ENCODE measurements around the gene ALG12.

Gene ALG12

DNA sequence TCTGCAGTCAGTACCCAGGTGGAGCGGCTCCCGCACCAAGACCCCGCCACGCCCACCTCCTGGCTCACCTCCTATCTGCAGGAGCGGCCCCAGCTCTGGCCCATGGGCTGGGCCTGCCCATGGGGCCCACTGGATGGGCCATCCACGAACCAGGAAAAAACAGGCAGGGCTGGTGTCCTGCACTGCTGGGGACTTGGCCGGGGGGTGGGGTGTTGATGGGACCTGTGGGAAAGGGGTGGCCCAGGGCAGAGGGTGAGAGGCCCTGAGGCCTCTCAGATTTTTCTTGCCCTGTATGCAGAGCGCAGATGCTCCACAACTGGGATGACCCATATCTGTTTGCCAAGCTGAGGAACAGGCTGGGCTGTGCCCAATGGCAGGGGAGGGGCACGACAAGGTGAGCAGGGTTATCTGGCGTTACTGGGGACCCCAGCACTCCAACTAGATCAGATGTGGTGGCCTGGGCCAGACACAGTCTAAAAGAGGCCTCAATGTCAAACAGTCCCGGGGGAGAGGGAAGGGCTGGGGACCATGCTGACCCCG is 39.7 kb upstream of the ALG12 start:
- no peak for DNase-seq

DNA sequence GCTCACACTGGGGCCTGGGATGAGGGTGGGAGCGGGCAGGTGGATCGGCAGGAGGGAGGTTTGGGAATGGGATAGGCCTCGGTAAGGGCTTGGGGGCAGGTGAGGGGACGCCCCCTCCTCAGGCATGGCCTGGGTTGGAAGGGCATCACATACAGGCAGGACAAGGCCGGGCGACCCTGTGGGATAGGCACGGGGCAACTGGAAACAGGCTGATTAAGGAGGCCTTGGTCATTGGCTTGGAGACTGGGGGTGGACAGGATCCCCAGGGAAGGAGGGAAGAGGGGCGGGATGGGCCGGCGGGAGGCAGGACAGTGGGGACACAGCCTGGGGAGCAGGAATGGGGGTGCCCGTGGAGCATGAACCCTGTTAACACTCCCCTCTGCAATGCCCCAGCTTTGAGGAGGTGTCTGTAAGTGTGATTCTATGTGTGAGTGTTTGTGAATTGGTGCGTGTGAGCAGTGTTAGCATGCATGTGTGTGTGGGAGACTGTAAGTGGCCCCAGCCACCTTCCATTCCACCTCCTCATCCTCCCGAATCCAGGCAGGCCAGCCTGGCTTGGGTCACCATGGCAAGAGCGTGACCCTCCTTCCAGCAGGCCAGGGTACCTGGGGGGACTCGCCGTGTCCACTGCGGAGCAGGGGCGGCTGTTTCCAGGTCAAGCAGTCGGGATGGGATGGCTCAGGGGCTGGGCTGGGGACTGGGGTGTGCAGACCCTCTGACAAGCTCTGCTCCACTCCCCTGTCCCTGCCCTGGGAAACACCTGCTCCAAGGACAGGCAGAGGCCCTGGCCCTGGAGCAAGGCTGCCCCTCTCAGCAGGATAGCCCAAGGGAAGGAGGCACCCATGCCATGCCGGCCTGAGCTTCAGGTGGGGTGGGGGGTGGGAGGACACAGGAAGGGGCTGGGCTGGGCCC is 38.9 kb upstream of the ALG12 start:
- no peak for DNase-seq

DNA sequence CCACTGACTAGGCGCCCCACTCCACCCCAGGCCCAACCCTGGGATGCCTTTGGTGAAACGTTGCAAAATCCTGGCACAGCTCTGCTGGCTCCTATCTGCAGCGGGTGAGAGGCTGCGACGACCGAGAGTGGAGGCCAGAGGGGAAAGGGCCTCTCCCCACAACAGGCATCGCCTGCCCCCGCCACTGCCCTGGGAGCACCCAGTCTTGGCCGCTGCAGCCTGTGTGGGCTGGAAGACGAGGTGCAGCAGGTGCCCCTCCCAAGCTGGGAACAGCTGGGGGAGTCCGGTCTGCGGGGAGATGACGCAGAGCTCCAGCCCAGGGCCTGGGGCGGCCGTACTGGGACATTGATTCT is 38.2 kb upstream of the ALG12 start:
- no peak for DNase-seq

DNA sequence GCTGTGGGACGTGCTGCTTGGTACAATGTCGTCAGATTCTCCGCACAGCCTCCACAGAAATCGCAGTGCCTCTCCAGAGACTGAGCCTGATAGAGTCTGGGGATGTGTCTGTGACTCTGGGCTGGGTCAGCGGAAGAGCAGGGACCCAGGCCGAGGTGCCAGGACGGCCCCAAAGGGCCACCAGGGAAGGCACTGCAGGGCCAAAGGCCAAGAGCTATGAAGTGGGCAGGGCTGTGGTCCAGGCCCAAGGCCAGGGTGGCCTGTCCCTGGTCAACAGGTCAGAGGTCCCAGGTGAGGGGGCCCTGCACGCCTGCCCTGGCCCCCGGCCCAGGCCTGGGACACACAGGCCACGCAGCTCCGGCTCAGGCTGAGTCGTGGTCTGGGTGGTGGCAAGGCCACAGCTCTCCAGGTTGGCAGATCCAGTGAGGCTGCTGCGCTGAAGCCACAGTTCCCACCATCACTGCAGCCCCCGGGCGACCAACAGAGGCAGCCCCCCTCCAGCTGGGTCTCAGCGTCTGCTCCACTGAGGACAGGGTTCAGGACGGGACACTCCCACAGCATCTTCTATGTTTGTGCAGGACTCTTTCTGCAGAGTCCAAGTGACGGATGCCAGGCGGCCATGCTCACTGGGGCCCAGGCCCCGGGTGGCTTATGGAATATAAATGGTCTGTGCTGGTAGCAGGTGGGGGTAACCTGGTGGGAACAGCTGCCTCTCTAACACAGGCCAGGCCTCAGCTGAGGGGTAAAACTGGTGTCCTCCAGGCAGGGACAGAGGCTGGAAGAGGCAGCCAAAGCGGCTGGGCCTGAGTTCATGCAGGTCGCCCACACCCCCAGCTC is 37.6 kb upstream of the ALG12 start:
- no peak for DNase-seq

DNA sequence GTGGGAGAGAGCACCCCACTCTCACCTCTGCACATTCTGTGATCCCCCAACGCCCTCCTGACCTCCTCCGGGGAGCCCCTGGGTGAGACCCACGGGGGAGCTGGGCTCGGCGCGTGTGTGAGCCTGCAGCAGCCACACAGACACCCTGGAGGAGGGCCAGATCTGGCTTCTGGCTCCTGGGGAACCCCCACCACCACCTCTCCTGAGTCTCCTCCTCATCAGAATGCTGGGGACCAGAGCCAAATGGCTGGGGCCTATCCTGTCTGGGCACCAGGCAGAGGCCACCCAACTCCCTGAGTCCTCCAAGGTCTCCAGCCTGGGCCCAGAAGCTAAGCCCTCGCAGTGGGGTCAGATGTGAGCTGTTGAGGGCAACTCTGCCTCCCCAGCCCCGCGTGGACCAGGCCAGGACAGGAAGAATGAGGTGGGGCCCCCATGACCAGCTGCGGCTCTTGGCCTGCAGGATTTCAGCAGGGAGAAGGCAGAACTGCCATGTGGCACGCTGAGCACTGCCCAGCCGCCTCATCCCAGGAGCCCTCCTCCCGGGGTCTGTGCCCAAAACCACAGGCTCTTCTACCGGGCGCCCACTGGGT is 36.8 kb upstream of the ALG12 start:
- DNase-seq, result no peak

DNA sequence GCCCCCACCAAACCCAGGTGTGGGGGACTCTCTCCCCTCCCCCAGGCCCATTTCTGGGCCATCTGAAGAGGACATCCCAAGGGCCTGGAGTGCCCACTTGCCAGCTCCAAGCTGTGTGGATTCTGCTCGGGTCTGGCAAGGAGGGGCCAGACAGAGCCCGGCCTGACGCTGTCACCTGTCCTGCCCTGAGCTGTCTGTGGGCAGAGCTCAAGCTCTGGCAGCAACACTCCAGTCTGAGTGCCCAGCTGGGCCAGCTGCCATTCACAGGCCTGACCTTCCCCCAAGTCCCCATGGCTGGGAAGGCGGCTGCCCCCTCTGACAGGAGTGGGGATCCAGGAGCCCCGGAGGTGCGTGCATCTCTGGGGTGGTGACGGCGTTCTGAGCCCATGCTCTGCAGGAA is 36.1 kb upstream of the ALG12 start:
- DNase-seq, result no peak

DNA sequence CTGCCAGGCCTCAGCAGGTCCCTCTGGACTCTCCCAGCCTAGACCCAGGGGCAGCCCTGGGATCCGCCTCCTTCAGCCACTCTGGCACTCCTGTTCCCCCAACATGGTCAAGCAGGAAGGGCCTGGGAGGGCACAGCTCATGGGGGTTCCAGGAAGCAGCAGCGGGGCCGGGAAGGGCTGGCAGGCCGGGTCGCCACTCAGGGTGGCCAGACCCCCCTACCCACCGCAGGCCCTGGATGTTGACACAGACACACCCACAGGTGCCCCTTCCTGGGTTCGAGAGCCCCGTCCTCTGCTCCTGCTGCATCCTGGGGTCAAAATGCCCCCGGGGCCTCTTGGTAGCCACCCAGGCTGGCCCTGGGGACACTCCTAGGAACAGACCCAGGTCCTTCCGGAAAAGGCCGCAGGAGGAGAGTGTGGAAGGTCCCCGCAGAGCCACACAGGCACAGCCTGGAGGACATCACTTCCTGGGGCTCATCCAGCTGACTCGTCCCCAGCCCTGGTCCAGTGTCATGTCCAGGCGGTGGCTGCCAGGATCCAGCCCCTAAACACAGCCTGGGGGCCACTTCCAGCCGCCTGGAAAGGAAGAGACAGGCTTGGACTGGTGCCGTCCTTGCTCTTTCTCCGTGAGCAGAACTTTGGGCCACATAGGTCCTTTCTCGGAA is 35.6 kb upstream of the ALG12 start:
- no peak for DNase-seq

DNA sequence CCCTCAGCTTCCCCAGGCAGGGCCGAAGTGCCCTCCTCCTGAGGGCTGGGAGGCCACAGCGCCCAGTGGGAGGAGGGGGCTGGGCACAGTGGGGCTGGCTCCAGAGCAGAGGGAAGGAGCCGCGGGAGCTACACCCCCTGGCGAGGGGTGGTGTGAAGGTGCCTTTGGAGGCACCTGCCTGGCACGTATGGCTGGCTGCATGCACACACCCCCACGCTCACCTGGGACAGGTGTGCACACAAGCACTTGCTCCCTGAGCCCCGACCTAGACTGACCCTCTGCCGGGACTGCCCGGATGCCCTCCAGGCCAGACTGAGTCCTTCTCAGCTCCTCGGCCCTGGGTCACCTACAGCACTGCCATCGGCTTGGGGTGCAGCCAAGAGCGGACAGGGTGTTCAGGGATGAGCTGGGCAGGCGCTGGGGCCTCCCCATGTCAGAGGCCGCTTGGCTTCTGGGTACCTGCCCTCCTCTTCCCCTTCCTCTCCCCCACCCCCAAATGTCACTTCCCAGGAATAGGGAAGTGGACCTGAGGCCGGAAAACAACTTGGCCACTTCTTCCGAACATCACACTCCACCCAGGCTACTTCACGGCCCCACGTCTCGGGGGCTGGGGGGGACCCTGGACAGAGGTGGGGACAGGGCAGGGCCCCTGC is 34.9 kb upstream of the ALG12 start:
- no peak for DNase-seq

DNA sequence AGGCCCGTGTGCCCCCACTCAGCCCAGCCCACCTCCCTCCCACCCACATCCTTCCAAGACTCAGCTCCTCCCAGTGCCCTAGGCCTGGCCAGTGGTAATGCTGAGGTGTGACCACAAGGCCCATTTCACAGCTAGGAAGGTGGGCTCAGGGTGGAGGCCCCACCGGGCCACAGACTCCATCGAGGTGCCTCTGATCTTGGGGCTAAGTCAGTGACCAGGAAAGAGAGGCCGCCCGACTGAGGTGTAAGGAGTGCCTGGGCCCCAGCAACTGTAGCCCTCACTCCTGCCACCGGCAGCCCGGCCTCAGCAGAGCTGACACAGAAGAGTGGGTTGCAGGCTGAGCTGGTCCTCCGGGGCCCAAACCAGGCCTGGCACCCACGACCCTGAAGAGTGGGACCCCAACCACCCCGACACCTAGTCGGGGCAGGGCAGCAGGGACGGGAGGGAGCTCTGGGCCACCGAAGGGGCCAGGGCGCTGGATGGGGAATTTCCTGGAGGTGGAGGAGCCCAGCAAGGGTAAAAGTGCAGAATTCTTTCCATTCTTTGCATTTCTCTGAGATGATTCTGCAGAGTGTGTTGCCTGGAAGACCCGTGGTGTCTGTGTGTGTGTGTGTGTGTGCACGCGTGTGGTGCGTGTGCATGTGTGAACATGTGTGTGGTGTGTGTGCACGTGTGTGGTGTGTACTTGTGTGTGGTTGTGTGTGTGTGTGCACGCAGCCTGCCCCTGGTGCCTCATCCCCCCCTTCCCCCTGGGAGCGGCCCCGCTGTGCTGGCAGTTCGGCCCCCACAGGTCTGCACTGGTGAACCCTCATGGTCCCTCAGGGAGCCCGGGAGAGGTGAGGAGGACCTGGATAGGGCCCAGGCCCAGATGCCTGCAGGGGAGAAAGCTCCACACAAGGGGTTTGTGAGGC is 34.0 kb upstream of the ALG12 start:
- no peak for DNase-seq

DNA sequence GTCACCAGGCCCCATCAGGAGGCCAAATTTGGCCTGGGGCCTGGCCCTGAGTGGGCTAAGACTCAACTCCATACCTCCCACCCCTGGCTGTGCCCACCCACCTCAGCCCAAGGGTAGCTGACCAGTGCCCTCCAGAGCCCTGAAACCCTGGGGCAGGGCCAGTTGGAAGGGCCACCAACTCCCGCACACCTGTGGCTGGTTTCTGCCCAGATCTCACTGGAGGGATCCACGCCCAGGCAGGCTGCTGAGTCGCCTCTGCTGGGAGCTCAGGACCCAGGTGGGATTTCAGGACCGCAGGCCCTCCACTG is 33.4 kb upstream of the ALG12 start:
- no peak for DNase-seq

DNA sequence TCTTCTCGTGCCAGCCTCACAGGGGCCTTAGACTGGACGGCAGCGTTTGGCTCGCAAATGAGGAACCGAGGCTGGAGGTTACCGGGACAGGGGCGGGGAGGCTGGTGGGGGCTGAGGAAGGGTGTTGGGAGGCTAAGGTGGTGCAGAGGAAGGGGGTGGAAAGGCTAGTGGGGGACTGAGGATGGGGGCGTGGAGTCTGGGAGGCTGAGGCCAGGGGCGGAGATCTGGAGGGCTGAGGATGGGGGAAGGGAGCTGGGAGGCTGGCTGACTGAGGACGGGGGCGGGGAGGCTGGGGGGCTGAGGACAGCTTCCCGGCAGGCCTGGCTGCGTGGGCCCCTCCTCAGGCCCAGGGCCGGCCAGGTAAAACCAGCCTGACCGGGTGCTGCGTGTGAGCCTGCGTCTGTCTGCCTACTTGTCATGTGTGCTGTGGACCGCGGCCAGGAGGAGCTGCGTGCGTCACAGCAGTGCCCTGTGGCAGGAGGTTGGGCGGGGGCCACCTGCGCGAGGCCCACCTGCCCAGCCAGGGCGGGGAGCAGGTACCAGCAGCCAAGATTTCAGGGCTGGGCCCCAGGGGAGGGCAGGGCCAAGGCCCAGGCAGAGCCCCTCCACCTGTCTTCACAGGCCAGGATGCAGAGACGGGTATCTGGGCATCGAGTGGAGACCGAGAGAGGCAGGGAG is 32.9 kb upstream of the ALG12 start:
- DNase-seq, result peak; percentile 56

DNA sequence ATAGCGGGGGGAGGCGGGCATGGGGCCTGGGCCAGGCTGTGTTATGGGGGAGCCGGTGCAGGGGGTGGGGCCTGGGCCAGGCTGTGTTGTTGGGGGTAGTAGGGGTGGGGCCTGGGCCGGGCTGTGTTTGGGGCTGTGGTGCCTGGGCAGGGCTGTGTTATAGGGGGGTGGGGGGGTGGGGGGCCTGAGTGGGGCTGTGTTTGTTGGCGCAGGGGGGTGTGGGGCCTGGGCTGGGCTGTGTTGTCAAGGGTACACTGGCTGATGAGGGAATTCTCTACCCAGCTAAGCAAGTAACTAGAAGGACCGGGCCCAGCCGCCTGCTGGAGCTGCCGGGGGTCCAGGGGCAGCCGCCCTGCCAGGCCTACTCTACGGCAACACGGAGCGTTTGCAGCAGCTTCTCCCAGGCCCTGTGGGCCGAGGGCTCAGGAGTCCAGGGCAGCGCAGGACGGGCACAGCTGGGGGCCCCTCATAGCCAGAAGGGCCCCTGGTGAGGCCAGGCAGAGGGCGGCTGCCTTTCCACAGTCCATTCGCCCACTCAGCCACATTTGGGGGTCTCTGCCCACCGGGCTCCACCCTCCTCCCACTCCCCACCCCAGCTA is 32.3 kb upstream of the ALG12 start:
- DNase-seq, result no peak

DNA sequence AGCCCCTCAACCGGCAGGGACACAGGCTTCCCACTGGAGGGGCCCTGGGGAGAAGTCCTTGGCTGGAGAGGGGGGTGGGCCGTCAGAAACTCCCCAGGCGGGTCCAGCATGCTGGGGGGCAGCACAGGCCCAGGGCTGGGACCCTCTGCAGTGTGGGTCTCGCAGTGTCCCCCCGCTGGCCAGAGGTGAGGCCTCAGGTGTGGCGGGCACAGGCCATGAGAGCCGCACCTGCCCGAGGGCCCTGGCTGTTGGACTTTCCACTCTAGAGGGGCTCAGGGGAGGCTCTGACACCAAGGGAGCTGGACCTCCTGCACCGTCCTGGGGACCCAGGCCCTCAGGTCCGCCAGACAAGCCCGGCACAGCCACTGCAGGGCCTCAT is 31.7 kb upstream of the ALG12 start:
- no peak for DNase-seq

DNA sequence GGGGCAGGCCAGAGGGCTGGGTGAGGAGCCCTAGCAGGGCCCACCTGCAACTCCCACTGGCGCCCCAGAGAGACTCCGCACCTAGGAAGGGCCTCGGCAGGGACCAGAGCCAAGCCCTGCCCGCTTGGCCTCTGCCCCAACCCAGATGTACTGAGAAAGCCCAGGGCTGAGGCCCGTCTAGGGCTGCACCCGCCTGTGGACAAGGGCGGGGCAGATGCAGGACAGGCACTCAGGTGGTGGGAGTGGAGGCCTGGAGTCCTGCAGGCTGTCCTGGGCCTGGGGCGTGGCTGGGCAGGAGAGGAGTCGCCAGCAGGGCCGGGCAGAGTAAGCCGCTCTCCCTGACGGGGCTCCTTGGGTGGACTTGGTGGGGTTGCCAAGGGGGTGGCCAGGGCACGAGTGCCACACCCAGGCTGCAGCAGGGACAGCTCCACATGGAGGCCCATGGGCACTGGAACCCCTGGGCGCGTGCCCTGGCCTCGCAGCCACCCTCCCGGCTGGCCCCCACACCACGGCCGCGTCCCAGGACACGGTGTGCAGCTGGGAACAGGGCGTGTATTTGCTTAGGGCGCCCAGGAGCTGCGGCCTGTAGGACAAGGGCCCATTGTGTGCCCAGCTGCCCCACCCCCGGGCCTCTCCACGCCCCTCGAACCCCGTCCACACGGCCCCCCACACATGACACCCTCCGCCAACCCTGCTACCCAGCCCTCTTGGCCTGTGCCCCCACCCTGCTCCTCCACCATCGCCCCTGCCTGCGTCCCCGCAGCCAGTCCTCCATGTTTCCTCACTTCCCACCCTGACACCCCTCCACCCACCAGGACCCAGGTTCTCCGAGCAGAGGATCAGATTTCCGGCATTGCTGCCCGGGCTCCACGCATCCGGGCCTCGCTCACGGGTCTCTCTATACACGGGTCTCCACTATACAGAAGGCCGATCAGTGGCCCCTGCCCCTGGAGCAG is 31.0 kb upstream of the ALG12 start:
- DNase-seq, result no peak

DNA sequence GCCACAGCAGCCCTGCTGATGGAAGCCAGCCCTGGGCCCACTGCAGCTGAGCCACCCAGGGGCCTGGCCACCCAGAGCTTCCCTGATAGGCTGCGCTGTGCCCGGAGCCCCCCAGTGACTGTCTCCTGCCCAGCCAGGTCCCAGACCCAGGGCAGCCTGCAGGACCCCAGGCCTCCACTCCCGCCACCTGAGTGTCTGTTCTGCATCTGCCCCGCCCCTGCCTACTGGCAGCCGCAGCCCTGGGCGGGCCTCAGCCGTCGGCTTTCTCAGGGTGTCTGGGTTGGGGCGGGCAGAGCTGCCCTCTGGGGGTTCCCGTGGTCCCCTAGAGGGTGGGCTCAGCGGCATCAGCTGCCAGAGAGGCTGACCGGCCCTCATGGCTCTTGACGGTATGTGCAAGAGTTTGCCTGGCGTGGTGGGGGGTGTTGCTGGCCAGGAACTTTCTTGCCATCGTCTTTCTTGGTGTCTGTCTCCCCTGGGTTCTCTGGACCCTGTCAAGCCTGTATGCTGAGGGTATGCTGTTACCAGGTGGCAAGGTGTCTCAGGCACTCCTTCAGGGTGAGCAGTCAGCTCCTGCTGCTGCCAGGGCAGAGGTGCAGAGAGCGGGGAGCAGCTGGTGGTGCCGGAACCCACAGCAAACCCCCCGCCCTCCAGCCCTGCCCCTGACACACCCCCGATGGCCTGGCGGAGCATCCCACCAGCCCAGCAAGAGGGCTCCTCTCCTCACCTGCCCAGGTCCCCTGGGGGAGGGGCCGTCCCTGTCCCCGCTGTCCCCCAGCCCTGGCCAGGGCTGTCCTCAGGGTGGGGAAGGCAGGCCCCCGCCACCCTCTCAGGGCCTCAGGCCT is 30.1 kb upstream of the ALG12 start:
- DNase-seq, result no peak

DNA sequence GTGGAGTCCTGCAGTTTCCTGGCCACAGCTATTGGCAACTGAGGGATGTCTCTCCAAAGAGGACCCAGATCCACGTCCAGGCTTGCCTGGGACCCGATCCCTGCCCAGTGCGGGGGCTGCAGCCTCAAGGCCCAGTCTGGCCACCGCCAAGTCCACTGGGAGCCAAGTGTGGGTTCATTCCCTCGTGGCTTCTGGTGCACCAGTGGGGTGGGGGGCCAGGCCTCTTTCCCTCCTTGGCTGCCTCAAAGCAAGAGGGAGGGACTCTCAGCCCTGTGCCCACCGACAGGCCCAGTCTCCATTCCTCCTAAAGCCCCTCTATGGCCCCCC is 29.0 kb upstream of the ALG12 start:
- DNase-seq, result no peak

DNA sequence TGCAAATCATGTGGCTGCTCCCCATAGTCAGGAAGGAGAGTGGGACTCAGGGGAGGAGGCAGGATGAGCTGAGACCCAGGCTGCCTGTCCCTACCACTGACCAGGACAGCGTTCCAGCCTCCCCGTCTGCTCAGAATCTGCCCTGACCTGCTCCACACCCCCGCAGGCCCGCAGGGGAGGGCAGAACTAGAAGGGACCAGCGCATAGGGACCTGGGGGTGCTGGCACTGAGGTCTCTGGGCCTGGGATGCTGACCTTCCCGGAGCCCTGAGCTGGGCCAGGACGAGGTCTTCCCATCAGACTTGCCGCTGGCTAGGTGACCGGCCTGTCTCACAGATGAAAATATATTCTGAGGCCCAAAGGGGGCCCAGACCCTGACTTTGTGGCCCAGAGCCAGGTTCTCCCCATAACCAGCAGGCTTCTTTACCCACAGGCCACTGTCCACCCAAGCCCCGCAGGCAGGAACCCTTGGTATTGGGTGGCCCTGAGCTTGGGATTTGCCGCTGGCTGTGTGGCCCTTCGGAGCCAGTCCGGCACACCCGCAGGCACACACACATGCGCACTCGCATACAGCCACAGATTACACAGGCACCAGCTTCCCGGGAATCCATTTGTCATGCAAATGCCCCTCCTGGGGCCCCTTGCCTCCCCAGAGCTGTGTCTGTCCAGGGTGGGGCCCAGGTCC is 28.5 kb upstream of the ALG12 start:
- DNase-seq, result peak; percentile 30

Data from COR-L47 (cell line).